Measurements from ENCODE around the gene MMAB.

- TF ChIP-seq CTCF (conservative IDR thresholded peaks at IDR 0.05; ENCODE audit: low read depth, low read length) = no peak
- TF ChIP-seq EZH2 (IDR thresholded peaks at IDR 0.05; ENCODE audit: low read length, unreplicated experiment) = no peak
- TF ChIP-seq EZH2phosphoT487 (IDR thresholded peaks at IDR 0.05; ENCODE audit: borderline replicate concordance, low read length) = no peak
Measured at GRCh38 chr12:109590566-109590965, 17.3 kb upstream of the MMAB start.
